Heart right ventricle (tissue), 16 donors: Measurements from ENCODE around the gene MCM5. TPM values are rescaled to one million over a fixed set of nuclear protein-coding genes. Genes with fewer than 3 reads are reported as not detected.

Experiments
- ATAC-seq, 8 donors: fragments of 200-7000 bp; cut with Tn5 transposase; one replicate each; pipeline ENCODE4 v1.9.1; 2020; ENCODE audit warnings: mild to moderate bottlenecking in 8 of 8, moderate library complexity in 8 of 8, moderate number of reproducible peaks in 1 of 8
- DNase-seq, 2 donors: peaks; one replicate each; pipeline ENCODE4 v3.0.0-alpha.2; 2020
- H3K27ac ChIP-seq, 10 donors: fragments of 200-600 bp; sonication (generic) in 2 of 10; one replicate each; pipeline versions ENCODE4 v1.5.0 to v1.8.0; 2020 to 2022; ENCODE audit warnings: mild to moderate bottlenecking in 3 of 10
- H3K27me3 ChIP-seq, 7 donors: fragments of 200-600 bp; one replicate each; pipeline ENCODE4 v1.8.0; 2021 to 2022; ENCODE audit warnings: mild to moderate bottlenecking in 2 of 7
- H3K36me3 ChIP-seq, 9 donors: fragments of 200-600 bp; sonication (generic) in 1 of 9; one replicate each; pipeline versions ENCODE4 v1.5.0 to v1.8.0; 2020 to 2022; ENCODE audit warnings: mild to moderate bottlenecking in 2 of 9
- H3K4me1 ChIP-seq, 9 donors: fragments of 200-600 bp; sonication (generic) in 1 of 9; one replicate each; pipeline versions ENCODE4 v1.5.0 to v1.8.0; 2020 to 2022; ENCODE audit warnings: mild to moderate bottlenecking in 4 of 9
- H3K4me3 ChIP-seq, 10 donors: fragments of 200-600 bp; sonication (generic) in 2 of 10; one replicate each; pipeline versions ENCODE4 v1.5.0 to v1.8.0; 2020 to 2022; ENCODE audit warnings: mild to moderate bottlenecking in 7 of 10, moderate library complexity in 2 of 10
- H3K9me3 ChIP-seq, 11 donors: fragments of 200-600 bp in 10 of 11; sonication (generic) in 2 of 11; one replicate each; pipeline versions ENCODE4 v1.5.0 to v1.8.0; 2013 to 2022; ENCODE audit warnings: mild to moderate bottlenecking in 2 of 11, control low read depth in 1 of 11, moderate library complexity in 1 of 11
- CTCF ChIP-seq, 9 donors: fragments of 200-600 bp; sonication (generic) in 2 of 9; IDR thresholded peaks; one replicate each; pipeline versions ENCODE4 v1.5.0 to v1.8.0; 2021 to 2022; ENCODE audit warnings: antibody characterized with exemption in 9 of 9, mild to moderate bottlenecking in 5 of 9, moderate library complexity in 1 of 9
- WGBS, 2 donors: extraction: QIAGEN DNeasy Blood & Tissue Kit; methylation state at CpG; one replicate each; pipeline ENCODE4 v1.1.7; 2013; ENCODE audit warnings: inconsistent platforms in 1 of 2; 5-methylcytosine and 5-hydroxymethylcytosine counted together
- intact Hi-C, 10 donors: fragments of 100-400 bp; cut with DNase I; formaldehyde crosslinking; loops; one replicate each; pipeline versions ENCODE4 v1.11.1 to v1.14.2; 2022
- polyA plus RNA-seq, 2 donors: library from polyadenylated mRNA; stranded (reverse); fragments of 200-250 nt; gene quantifications; one replicate each; pipeline ENCODE4 v1.2.3, GENCODE V29; 2013
- total RNA-seq, 10 donors: library from RNA; stranded (reverse); fragmentation: NEBNext Ultra II Directional in 3 of 10; extraction: Animal tissue kit (Norgen Biotek cat#: 25700) in 3 of 10; gene quantifications; one replicate each; pipeline versions ENCODE4 v1.2.1 to v1.2.4, GENCODE V29; 2021 to 2023
- donor health status: Arrhythmogenic right ventricular cardiomyopathy.
- donor health status: ischemic (EF 13 %, LVEDD 7.1; RV severe dilation, severe dysfunction).
- donor health status: healthy with polysubstance abuse.
- donor health status: DM: no; HTN: yes; CAD: no.
- donor health status: DM: no; HTN: no; CAD: no.
- donor health status: ischemic (EF 25% LVEDD 6.9; RV normal size, moderate dysfunction).
- donor health status: ischemic (EF 25% LVEDD 5.7; RV mildly dilated, moderate dysfunction).
- donor health status: healthy.
- donor health status: DM: yes; HTN: yes; CAD: no.
- donor health status: Ischemic cardiomyopathy.
- donor health status: ischemic (EF 35%, LVEDD 5.7; RV mildly dilated, moderate dysfunction).
- donor health status: nonischemic (EF 11% LVEDD 7.7; RV severe dilation, severe dysfunction).
- donor health status: DM: yes; HTN: yes; CAD: no.
- donor health status: PGD.
- donor health status: ischemic (EF 29% LVEDD 5.4; RV normal size, mild dysfunction).
- donor health status: nonischemic (EF 23%, LVEDD 6.1; RV moderate dilation, normal function).

The MCM5 gene
- total and polyA plus RNA-seq, 12 donors = 5.7 to 21.4 (median 11.2) TPM

- H3K27ac ChIP-seq = no peak overlapping the region
- TF ChIP-seq CTCF (IDR thresholded peaks at IDR 0.05) = no peak
- H3K4me1 ChIP-seq = peaks cover 0 to 47% (median 10%) of the 10 kb centered on the region in 9 donors
- no peak for DNase-seq
- H3K36me3 ChIP-seq = peaks cover 0 to 67% (median 0%) of the 10 kb centered on the region in 9 donors
- WGBS, 2 donors = 71% methylated on average over 4 of the region's 4 CpGs
- no peaks in the 10 kb centered on the region for H3K9me3 ChIP-seq
- H3K27me3 ChIP-seq = no peaks in the 10 kb centered on the region
- intact Hi-C loops = no loop called here
- no peak for ATAC-seq
- H3K4me3 ChIP-seq = peak overlapping the region in 1 of 10 donors; percentile 78
Measured at GRCh38 chr22:35384527-35384926, 15.4 kb upstream of the MCM5 start.

- H3K9me3 ChIP-seq = no peaks in the 10 kb centered on the region
- WGBS, 2 donors = 81 to 92% methylated on average over 6 of the region's 6 CpGs
- peak overlapping the region in 1 of 10 donors; percentile 78 for H3K4me3 ChIP-seq
- ATAC-seq = no peak
- no peak for DNase-seq
- TF ChIP-seq CTCF (IDR thresholded peaks at IDR 0.05) = no peak
- H3K27me3 ChIP-seq = no peaks in the 10 kb centered on the region
- H3K4me1 ChIP-seq = peaks cover 0 to 42% (median 10%) of the 10 kb centered on the region in 9 donors
- intact Hi-C loops = no loop called here
- no peak overlapping the region for H3K27ac ChIP-seq
- peaks cover 0 to 73% (median 0%) of the 10 kb centered on the region in 9 donors for H3K36me3 ChIP-seq
Measured at GRCh38 chr22:35384975-35385588, 14.9 kb upstream of the MCM5 start.

GRCh38 chr22:35386670-35387288 lies 13.2 kb upstream of the MCM5 start:
- TF ChIP-seq CTCF (IDR thresholded peaks at IDR 0.05) = no peak
- WGBS, 2 donors = 96 to 97% methylated on average over 19 of the region's 19 CpGs
- no peak for DNase-seq
- no peak overlapping the region for H3K4me3 ChIP-seq
- no peaks in the 10 kb centered on the region for H3K9me3 ChIP-seq
- H3K27ac ChIP-seq = no peak overlapping the region
- H3K36me3 ChIP-seq = peaks cover 0 to 87% (median 0%) of the 10 kb centered on the region in 9 donors
- peak in 1 of 8 donors; percentile 37 for ATAC-seq
- H3K4me1 ChIP-seq = peaks cover 0 to 29% (median 0%) of the 10 kb centered on the region in 9 donors
- intact Hi-C loops = no loop called here
- no peaks in the 10 kb centered on the region for H3K27me3 ChIP-seq

- no peak overlapping the region for H3K4me3 ChIP-seq
- ATAC-seq (no peak), DNase-seq (no peak)
- H3K27ac ChIP-seq = no peak overlapping the region
- H3K27me3 ChIP-seq = no peaks in the 10 kb centered on the region
- no peak for TF ChIP-seq CTCF (IDR thresholded peaks at IDR 0.05)
- intact Hi-C loops = no loop called here
- 85 to 92% methylated on average over 5 of the region's 5 CpGs for WGBS, 2 donors
- H3K36me3 ChIP-seq = peaks cover 0 to 83% (median 0%) of the 10 kb centered on the region in 9 donors
- no peaks in the 10 kb centered on the region for H3K9me3 ChIP-seq
- no peaks in the 10 kb centered on the region for H3K4me1 ChIP-seq
Measured at GRCh38 chr22:35390933-35391332, 9.0 kb upstream of the MCM5 start.
